NB4 (cell line): Measurements from ENCODE around the gene FFAR4.
A peak's percentile ranks its signal among the peaks of the same experiment; 100 is the strongest.

Source experiments
- DNase-seq: peaks from one replicate; pipeline ENCODE4 v3.0.0; 2010; ENCODE audit warnings: low read depth
- H3K4me3 ChIP-seq: one replicate; pipeline ENCODE4 v1.5.1; 2011; ENCODE audit warnings: mild to moderate bottlenecking, low read depth, low read length, moderate library complexity
- CTCF ChIP-seq: IDR thresholded peaks from one replicate; pipeline ENCODE4 v1.5.1; 2012; ENCODE audit warnings: low read depth, low read length
- MYC ChIP-seq: IDR thresholded peaks from 2 replicates; pipeline ENCODE4 v1.6.1; 2011; ENCODE audit warnings: low read depth, low read length
- POLR2A ChIP-seq: IDR thresholded peaks from 2 replicates; pipeline ENCODE4 v1.6.1; 2011; ENCODE audit warnings: mild to moderate bottlenecking; ENCODE audit not compliant: insufficient read length; ENCODE audit errors: extremely low read depth
- TF ChIP-seq, protein P1 (sequence below): IDR thresholded peaks from 2 replicates; pipeline ENCODE4 v1.6.1; 2011; ENCODE audit warnings: low read depth, low read length

FFAR4 gene

DNA sequence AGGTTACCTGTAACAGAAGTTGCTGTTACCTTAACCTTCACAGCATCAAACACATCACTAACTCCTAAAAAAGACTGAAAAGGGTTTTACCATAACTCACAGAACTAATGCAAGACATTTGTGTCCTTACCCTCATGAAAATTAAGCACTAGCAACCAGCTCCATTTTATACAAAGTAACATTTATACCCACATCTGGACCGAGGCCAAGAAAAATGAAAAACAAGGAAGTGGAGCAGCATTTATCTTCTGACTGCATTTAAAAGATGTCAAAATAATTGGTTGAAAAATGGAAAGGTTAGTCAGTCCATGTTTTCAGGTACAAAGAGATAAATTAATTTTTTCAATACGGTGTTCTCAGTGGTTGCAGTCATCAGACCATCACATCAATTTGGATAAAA, 37.7 kb downstream of the FFAR4 start:
- DNase-seq: peak; percentile 28
- no peak for TF ChIP-seq CTCF
- no peak for TF ChIP-seq MYC
- TF ChIP-seq, protein P1, sequence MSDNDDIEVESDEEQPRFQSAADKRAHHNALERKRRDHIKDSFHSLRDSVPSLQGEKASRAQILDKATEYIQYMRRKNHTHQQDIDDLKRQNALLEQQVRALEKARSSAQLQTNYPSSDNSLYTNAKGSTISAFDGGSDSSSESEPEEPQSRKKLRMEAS: no peak
- no peak for TF ChIP-seq POLR2A
- no peak overlapping the region for H3K4me3 ChIP-seq

DNA sequence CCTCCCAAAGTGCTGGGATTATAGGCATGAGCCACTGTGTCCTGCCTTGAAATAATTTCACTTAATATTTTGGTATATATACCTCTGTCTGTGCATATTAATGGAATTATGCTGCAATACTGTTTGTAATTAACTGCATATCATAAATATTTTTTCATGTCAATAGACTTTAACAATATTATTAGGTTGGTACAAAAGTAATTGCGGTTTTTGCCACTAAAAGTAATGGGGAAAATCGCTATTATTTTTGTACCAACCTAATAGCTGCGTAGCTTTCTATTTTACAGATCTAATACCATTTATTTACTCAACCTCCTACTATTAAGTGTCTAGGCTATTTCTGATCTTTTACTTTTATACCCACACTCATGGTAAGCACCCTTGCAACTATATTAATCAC, 42.0 kb downstream of the FFAR4 start:
- no peak for TF ChIP-seq MYC
- no peak for TF ChIP-seq CTCF
- no peak for TF ChIP-seq POLR2A
- TF ChIP-seq, protein P1: no peak
- no peak for DNase-seq
- no peak overlapping the region for H3K4me3 ChIP-seq

DNA sequence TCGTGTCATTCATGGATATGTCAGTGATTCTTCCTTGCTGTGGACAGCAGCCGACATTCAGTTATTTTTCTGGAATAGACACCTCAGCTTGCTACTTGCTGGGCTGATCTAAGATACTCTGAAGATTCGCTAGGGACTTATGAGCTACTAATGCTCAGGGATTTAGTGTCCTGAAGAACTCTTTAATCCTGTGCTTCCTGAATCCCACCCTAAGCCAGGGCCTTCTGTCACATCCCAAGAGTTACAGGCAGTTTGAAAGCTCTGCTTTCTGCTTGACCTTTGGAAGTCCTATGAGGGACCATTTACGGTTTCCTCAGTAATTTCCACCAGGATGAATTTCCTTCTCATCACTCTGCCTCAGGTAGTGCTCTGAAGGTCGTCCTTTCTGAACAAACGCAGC, 45.8 kb downstream of the FFAR4 start, which contains the start of gene PDE6C:
TSS of gene PDE6C (plus strand) at position 227 of the 400 bp plus-strand sequence. CDS start 189 bp downstream, outside the sequence.
- no peak for TF ChIP-seq CTCF
- TF ChIP-seq POLR2A: no peak
- TF ChIP-seq, protein P1: no peak
- TF ChIP-seq MYC: no peak
- no peak within 1 kb of the TSS for H3K4me3 ChIP-seq
- no peak for DNase-seq

DNA sequence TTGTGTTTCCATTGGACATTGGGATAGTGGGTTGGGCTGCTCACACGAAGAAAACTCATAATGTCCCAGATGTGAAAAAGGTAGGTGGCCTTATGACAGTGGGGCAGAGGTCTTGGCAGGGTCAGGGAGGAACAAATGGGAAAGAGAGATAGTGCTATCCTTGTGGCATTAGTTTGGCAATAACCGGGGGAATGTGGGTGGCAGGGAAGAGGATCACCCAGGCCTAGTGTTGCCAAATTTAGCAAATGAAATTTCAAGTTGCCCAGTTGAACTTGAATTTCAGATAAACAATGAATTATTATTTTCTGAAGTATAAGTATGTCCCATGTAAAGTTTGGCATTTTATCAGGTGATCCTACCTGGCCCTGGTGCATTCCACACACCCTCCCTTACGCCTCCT, 46.7 kb downstream of the FFAR4 start:
- DNase-seq: no peak
- TF ChIP-seq CTCF (no peak), MYC (no peak), POLR2A (no peak)
- TF ChIP-seq, protein P1: no peak
- H3K4me3 ChIP-seq: no peak overlapping the region

GRCh38 chr10:93614101-93614825, 47.8 kb downstream of the FFAR4 start:
- H3K4me3 ChIP-seq: no peak overlapping the region
- DNase-seq: no peak
- no peak for TF ChIP-seq CTCF
- TF ChIP-seq MYC: no peak
- TF ChIP-seq POLR2A: no peak
- TF ChIP-seq, protein P1: no peak
